Esophagus squamous epithelium (tissue), 4 donors: ENCODE results near the gene MTF1.

Experiments
- POLR2A ChIP-seq, 4 donors: fragments of 450-650 bp; IDR thresholded peaks; one replicate each; pipeline ENCODE4 v1.6.1; 2017; ENCODE audit warnings: antibody characterized with exemption in 4 of 4, mild to moderate bottlenecking in 4 of 4, moderate library complexity in 3 of 4
- TF ChIP-seq, protein P1 (sequence below), 6 experiments: fragments of 450-650 bp in 4 of 6; fragments of 200-600 bp in 2 of 6; sonication (generic) in 2 of 6; IDR thresholded peaks; one replicate each; pipeline ENCODE4 v1.5.1; 2016 to 2019; ENCODE audit warnings: antibody characterized with exemption in 6 of 6, mild to moderate bottlenecking in 4 of 6, moderate library complexity in 4 of 6

DNA sequence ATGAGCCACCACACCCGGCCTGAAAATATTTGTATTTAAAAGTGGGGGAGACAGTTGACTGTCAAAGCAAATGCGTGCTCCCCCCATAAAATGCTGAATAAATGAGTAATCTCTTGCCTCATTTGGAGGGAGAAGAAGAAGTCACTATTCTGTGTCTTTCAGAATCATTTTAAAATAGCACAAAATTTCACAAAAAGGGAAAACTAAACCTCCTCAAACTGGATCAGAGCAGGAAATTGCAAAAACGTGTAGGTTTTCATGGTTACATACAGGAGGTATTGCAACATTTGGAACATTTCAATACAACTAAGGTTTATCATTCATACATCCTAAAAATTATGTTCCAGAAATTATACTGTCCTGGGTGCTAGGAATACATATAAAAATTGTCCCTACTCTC, 13.6 kb downstream of the MTF1 start:
- no peak for TF ChIP-seq POLR2A (IDR thresholded peaks at IDR 0.05)
- TF ChIP-seq, protein P1, sequence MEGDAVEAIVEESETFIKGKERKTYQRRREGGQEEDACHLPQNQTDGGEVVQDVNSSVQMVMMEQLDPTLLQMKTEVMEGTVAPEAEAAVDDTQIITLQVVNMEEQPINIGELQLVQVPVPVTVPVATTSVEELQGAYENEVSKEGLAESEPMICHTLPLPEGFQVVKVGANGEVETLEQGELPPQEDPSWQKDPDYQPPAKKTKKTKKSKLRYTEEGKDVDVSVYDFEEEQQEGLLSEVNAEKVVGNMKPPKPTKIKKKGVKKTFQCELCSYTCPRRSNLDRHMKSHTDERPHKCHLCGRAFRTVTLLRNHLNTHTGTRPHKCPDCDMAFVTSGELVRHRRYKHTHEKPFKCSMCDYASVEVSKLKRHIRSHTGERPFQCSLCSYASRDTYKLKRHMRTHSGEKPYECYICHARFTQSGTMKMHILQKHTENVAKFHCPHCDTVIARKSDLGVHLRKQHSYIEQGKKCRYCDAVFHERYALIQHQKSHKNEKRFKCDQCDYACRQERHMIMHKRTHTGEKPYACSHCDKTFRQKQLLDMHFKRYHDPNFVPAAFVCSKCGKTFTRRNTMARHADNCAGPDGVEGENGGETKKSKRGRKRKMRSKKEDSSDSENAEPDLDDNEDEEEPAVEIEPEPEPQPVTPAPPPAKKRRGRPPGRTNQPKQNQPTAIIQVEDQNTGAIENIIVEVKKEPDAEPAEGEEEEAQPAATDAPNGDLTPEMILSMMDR (IDR thresholded peaks at IDR 0.05) = no peak
